HG02943 (cell line): ENCODE measurements around the gene MDK.
"Not testable (repeated sequence)": the region's sequence is repeated elsewhere in the genome, so short reads cannot be mapped to it uniquely, and the experiment has no call there.

ENCODE experiments used
- ATAC-seq: cut with Tn5 transposase; IDR thresholded peaks from one replicate; pipeline ENCODE4 v1.9.1; 2021; ENCODE audit warnings: mild to moderate bottlenecking, low read depth, moderate library complexity; ENCODE audit not compliant: unreplicated experiment

MDK gene

GRCh38 chr11:46367244-46367915, 14.1 kb upstream of the MDK start:
- ATAC-seq, result no peak

DNA sequence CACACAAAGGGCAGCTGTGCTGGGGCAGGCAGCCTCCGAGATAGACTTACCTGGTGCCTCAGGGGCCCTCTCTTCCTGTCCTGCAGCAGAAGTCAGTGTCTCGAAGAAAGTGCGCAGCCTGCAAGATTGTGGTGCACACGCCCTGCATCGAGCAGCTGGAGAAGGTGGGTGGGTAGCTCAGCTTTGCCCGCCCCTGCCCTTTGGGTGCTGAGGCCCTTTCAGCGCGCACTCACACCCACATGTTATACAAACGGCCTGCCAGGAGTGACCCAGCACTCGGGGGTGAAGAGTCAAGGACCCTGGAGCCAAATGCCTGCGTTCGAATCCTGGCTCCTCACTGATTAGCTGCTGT, 13.6 kb upstream of the MDK start:
- no peak for ATAC-seq

- ATAC-seq, result no peak
These were observed 11.9 kb upstream of the MDK start for GRCh38 chr11:46369458-46370152.

- no peak for ATAC-seq
These were observed 11.2 kb upstream of the MDK start for GRCh38 chr11:46370253-46370652.

- ATAC-seq, result not testable (repeated sequence)
These were observed 10.2 kb upstream of the MDK start for GRCh38 chr11:46371262-46371661.

- ATAC-seq, result no peak
These were observed 9.4 kb upstream of the MDK start for GRCh38 chr11:46372086-46372485.

- ATAC-seq, result not testable (repeated sequence)
These were observed 9.0 kb upstream of the MDK start for GRCh38 chr11:46372501-46372900.

- no peak for ATAC-seq
These were observed 7.4 kb upstream of the MDK start for GRCh38 chr11:46373787-46374740.

- ATAC-seq, result no peak
These were observed 6.7 kb upstream of the MDK start for GRCh38 chr11:46374815-46375214.

- no peak for ATAC-seq
These were observed 5.9 kb upstream of the MDK start for GRCh38 chr11:46375392-46376101.

DNA sequence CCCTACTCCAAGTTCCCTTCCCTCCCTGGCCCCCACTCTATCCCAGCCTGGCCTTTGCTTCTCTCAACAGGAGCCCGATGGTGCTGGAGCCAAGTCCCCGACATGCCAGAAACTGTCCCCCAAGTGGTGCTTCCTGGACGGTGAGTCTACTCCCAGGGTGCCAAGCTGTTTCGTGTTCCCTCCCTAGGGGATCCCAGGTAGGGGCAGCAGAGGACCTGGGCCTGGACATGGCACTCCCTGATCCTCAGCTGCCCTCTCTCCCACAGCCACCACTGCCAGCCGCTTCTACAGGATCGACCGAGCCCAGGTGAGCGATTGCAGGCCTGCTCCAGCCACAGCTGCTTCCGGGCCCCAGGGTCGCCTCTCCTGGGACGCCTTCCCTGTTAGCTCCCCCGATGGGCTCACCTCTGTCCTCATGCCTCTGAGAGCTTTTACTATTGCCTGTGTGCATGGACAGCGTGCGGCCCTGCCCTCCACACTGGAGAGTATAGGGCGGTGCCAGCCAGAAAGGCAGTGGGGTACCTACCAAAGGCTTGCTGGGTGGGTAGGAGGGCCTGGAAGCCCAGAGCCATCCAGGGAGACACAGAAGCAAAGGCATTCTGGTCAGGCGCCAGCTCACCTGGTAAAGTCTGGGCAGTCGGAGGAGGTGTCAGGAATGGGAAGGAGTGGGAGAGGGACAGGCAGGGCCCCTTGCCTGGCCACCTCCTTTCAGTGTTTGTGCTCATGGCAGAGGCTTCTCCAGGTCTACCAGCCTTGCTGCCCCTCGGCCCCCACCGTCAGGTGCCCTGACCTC, 5.0 kb upstream of the MDK start:
- no peak for ATAC-seq

- ATAC-seq, result no peak
These were observed 4.2 kb upstream of the MDK start for GRCh38 chr11:46377290-46377689.

- ATAC-seq, result no peak
These were observed 3.6 kb upstream of the MDK start for GRCh38 chr11:46377831-46378230.

DNA sequence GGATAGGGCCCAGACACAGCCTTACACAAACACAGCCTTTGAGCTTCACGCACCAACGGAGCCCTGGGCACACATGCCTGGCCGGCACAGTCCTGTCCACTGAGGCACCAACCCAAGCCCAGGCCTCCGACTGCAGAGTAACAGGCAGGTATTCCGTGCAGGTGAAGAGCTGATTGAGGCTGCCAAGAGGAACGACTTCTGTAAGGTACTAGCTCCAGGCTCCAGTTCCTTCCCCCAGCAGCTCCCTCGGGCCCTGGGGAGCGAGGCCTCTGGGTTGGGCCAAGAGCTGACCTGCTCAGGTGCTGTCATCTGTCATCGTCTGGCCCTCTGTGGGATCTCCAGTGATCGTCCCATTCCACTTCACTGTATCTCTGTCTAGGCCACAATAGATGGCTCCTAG, 3.2 kb upstream of the MDK start:
- ATAC-seq, result no peak

- no peak for ATAC-seq
These were observed 2.5 kb upstream of the MDK start for GRCh38 chr11:46378811-46379481.

DNA sequence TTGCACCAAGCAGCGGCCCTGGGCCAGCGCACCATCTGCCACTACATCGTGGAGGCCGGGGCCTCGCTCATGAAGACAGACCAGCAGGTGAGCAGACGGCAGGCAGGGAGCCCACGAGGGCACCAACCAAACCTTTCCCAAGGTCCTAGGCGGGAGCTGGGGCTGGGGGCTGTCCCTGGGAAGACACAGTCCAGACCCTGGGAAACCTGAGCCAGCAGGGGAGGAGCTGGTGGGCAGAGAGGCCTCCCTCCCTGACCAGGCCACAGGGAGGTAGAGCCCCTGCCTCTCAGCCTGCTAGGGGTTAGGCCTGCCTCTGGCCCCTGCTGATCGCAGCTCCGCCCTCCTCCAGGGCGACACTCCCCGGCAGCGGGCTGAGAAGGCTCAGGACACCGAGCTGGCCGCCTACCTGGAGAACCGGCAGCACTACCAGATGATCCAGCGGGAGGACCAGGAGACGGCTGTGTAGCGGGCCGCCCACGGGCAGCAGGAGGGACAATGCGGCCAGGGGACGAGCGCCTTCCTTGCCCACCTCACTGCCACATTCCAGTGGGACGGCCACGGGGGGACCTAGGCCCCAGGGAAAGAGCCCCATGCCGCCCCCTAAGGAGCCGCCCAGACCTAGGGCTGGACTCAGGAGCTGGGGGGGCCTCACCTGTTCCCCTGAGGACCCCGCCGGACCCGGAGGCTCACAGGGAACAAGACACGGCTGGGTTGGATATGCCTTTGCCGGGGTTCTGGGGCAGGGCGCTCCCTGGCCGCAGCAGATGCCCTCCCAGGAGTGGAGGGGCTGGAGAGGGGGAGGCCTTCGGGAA, 1.8 kb upstream of the MDK start:
- ATAC-seq, result not testable (repeated sequence)

DNA sequence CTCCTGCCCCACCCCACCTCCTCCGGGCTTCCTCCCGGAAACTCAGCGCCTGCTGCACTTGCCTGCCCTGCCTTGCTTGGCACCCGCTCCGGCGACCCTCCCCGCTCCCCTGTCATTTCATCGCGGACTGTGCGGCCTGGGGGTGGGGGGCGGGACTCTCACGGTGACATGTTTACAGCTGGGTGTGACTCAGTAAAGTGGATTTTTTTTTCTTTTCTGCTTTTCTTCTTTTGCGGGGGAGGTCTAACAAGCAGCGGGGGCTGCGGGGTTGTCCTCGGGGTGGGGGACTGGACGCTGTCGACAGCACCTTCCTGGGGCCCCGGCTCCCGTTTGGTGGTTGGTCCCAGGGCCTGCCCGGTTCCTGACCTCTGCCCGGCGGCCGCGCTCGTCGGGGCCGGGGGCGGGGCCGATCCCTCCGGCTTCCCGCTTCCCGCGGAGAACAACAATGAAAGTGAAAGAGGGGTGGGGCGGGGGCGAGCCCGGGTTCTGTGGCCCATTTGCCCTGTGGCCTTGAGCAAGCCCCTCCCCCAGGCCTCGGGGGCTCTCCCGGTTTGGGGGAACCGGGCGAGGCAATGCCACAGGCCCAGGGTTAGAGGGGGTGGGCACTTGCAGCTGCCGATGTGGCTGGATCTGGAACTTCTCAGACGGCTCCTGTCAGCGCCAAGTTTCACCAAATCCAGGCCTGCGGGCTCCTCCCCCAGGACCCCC, 975 bp upstream of the MDK start:
- ATAC-seq, result no peak
